Suprapubic skin (tissue), 4 donors: ENCODE data around the gene UCN3. TPM values are rescaled to one million over a fixed set of nuclear protein-coding genes. Genes with fewer than 3 reads are reported as not detected.
"Not testable (repeated sequence)": the region's sequence is repeated elsewhere in the genome, so short reads cannot be mapped to it uniquely, and the experiment has no call there.

Experiments used
- DNase-seq, 2 donors: peaks; one replicate each; pipeline ENCODE4 v3.0.0-alpha.2; 2019; ENCODE audit warnings: low spot score in 2 of 2
- H3K27ac ChIP-seq: fragments of 200-600 bp; sonication (generic); one replicate; pipeline ENCODE4 v1.5.1; 2019
- H3K27me3 ChIP-seq: fragments of 200-600 bp; sonication (generic); one replicate; pipeline ENCODE4 v1.5.1; 2019
- H3K36me3 ChIP-seq: fragments of 200-600 bp; sonication (generic); one replicate; pipeline ENCODE4 v1.5.1; 2019
- H3K4me1 ChIP-seq: fragments of 200-600 bp; sonication (generic); one replicate; pipeline ENCODE4 v1.5.1; 2019
- H3K4me3 ChIP-seq: fragments of 200-600 bp; sonication (generic); one replicate; pipeline ENCODE4 v1.5.1; 2019; ENCODE audit warnings: mild to moderate bottlenecking
- H3K9me3 ChIP-seq: fragments of 200-600 bp; sonication (generic); one replicate; pipeline ENCODE4 v1.5.1; 2019
- EP300 ChIP-seq: sonication (generic); formaldehyde crosslinking; IDR thresholded peaks from one replicate; pipeline ENCODE4 v1.6.1; 2017; ENCODE audit warnings: antibody characterized with exemption
- POLR2A ChIP-seq, 2 donors: fragments of 450-650 bp; IDR thresholded peaks; one replicate each; pipeline ENCODE4 v1.6.1; 2017; ENCODE audit warnings: antibody characterized with exemption in 2 of 2, mild to moderate bottlenecking in 2 of 2, moderate library complexity in 2 of 2
- POLR2AphosphoS5 ChIP-seq, 3 donors: sonication (generic); formaldehyde crosslinking; IDR thresholded peaks; one replicate each; pipeline ENCODE4 v1.6.1; 2017; ENCODE audit warnings: antibody characterized with exemption in 3 of 3
- WGBS: methylation state at CpG from one replicate; pipeline ENCODE4 v1.1.5; 2018; 5-methylcytosine and 5-hydroxymethylcytosine counted together
- total RNA-seq, 4 donors: library from RNA; depleted of rRNA; stranded (reverse); fragments of >200 nt; gene quantifications; one replicate each; pipeline ENCODE4 v1.1.0, GENCODE V29; 2016
- TF ChIP-seq, protein P1 (sequence below), 2 donors: fragments of 200-600 bp in 1 of 2; fragments of 450-650 bp in 1 of 2; sonication (generic) in 1 of 2; IDR thresholded peaks; one replicate each; pipeline ENCODE4 v1.5.1; 2016 to 2019; ENCODE audit warnings: antibody characterized with exemption in 2 of 2, mild to moderate bottlenecking in 1 of 2, moderate library complexity in 1 of 2

UCN3 gene
- total RNA-seq, 4 donors from 2014 or later = not detected

DNA sequence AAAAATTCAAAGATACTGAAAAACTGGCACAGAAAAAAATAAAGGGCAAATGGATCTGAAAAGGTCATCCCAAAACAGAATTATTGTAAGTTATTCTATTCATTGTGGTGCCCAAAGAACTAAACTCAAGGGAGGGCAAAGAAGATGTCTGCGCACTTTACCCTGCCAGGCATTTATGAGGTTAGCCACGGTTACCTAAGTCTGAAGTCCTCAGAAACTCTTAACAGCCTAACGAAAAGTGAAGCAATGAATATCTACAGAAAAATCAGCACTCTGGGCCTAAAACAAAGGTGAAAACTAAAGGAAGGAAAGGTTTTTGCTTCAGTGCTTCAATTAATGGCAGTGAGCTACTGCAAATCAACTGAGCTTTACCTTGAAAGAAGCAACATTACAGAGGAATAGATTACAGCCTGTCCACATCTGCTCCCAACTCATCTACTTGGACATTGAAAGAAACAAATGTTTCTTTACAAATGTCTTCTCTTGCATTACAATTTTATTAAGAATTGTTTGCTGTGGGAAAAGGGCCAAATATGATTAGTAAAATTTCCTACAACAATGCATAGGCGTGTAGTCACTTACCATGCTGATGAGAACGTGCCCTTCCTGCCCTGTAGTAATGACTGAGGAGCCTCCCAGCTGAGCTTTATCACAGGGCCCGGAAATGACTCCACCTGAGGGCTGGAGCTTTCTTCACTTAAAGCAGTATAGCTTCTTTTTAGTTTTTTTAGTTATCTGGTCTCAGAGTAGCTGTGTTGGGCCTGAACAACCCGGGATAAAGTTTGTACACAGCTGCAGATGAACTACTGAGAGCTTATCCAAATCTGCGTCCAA, 39.7 kb downstream of the UCN3 start, which contains the start of gene TUBAL3:
TSS of gene TUBAL3 (minus strand) at position 621 of the 834 bp plus-strand sequence. CDS start at position 585, 36 bp downstream.
- WGBS = 52% methylated on average over 8 of the region's 8 CpGs
- Histone ChIP-seq H3K4me3 (no peak within 1 kb of the TSS), H3K27ac (no peak within 1 kb of the TSS), H3K4me1 (no peaks in the 10 kb centered on the region), H3K9me3 (no peaks in the 10 kb centered on the region), H3K27me3 (no peaks in the 10 kb centered on the region), H3K36me3 (no peaks in the 10 kb centered on the region)
- no peak for TF ChIP-seq EP300
- no peak for TF ChIP-seq POLR2AphosphoS5 (IDR thresholded peaks at IDR 0.05)
- no peak for TF ChIP-seq POLR2A (IDR thresholded peaks at IDR 0.05)
- TF ChIP-seq, protein P1, sequence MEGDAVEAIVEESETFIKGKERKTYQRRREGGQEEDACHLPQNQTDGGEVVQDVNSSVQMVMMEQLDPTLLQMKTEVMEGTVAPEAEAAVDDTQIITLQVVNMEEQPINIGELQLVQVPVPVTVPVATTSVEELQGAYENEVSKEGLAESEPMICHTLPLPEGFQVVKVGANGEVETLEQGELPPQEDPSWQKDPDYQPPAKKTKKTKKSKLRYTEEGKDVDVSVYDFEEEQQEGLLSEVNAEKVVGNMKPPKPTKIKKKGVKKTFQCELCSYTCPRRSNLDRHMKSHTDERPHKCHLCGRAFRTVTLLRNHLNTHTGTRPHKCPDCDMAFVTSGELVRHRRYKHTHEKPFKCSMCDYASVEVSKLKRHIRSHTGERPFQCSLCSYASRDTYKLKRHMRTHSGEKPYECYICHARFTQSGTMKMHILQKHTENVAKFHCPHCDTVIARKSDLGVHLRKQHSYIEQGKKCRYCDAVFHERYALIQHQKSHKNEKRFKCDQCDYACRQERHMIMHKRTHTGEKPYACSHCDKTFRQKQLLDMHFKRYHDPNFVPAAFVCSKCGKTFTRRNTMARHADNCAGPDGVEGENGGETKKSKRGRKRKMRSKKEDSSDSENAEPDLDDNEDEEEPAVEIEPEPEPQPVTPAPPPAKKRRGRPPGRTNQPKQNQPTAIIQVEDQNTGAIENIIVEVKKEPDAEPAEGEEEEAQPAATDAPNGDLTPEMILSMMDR (IDR thresholded peaks at IDR 0.05) = no peak
- no peak for DNase-seq

DNA sequence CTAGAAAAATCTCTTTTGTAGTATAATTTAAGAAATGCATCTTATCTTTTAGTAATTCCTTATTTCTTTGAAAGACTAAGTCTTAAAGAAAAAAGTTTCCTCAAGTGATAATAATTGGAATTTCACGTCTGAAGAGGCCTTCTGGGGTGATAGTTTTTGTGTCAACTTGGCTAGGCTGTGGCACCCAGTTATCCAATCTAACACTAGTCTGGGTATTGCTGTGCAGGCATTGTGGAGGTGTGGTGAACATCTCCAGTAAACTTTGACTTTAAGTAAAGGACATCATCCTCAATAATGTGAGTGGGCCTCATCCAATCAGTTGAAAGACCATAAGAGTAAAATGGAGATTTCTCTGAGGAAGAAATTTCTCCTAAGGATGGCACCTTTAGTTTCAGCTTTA, 42.2 kb downstream of the UCN3 start:
- 76% methylated on average over 1 of the region's 1 CpG for WGBS

DNA sequence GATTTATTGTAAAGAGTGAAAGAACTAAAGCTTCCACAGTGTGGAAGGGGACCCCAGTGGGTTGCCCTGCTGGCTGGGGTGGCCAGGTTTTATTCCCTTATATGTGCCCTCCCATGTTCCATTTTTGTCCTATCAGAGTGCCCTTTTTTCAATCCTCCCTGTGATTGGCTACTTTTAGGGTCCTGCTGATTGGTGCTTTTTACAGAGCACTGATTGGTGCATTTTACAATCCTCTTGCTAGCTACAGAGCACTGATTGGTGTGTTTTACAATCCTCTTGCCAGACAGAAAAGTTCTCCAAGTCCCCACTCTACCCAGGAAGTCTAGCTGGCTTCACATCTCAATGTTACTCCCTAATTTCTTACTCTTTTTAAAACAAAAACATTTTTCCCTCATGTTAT, 46.0 kb downstream of the UCN3 start:
- H3K4me1 ChIP-seq = peaks cover 17% of the 10 kb centered on the region
- not testable (repeated sequence) for H3K27me3 ChIP-seq, H3K9me3 ChIP-seq, DNase-seq, H3K4me3 ChIP-seq, H3K36me3 ChIP-seq, H3K27ac ChIP-seq

More for the DNA sequence above, 42.2 kb downstream of the UCN3 start:
- Histone ChIP-seq H3K4me1 (peaks cover under 1% of the 10 kb centered on the region), H3K36me3 (no peaks in the 10 kb centered on the region), H3K4me3 (no peak overlapping the region), H3K9me3 (no peaks in the 10 kb centered on the region), H3K27me3 (no peaks in the 10 kb centered on the region), H3K27ac (no peak overlapping the region)
- no peak for TF ChIP-seq EP300
- no peak for TF ChIP-seq POLR2A (IDR thresholded peaks at IDR 0.05)
- TF ChIP-seq, protein P1 (IDR thresholded peaks at IDR 0.05) = no peak
- TF ChIP-seq POLR2AphosphoS5 (IDR thresholded peaks at IDR 0.05) = no peak
- no peak for DNase-seq

DNA sequence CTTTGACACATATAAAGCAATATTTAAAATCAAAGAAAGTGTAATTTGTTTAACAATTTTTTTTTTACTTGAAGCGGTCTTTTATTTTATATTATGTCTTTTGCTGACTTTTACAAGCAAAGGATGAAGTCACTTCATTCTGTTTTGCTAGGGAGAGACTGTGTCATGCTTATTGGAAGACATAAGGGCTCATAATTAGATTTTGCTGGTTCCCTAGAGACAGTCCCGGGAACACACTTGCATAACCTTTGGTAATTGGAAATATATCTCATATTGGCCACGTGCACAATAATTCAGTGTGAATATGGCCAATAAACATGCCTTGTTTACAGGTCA, 47.1 kb downstream of the UCN3 start:
- peak overlapping the region; percentile 78 for H3K4me3 ChIP-seq
- no peak for DNase-seq
- H3K27me3 ChIP-seq = no peaks in the 10 kb centered on the region
- H3K27ac ChIP-seq = peak overlapping the region; percentile 89
- no peaks in the 10 kb centered on the region for H3K36me3 ChIP-seq
- peaks cover 17% of the 10 kb centered on the region for H3K4me1 ChIP-seq
- no peak for TF ChIP-seq EP300
- no peak for TF ChIP-seq POLR2A (IDR thresholded peaks at IDR 0.05)
- no peak for TF ChIP-seq POLR2AphosphoS5 (IDR thresholded peaks at IDR 0.05)
- TF ChIP-seq, protein P1 (IDR thresholded peaks at IDR 0.05) = no peak
- no peaks in the 10 kb centered on the region for H3K9me3 ChIP-seq
- 28% methylated on average over 3 of the region's 3 CpGs for WGBS

DNA sequence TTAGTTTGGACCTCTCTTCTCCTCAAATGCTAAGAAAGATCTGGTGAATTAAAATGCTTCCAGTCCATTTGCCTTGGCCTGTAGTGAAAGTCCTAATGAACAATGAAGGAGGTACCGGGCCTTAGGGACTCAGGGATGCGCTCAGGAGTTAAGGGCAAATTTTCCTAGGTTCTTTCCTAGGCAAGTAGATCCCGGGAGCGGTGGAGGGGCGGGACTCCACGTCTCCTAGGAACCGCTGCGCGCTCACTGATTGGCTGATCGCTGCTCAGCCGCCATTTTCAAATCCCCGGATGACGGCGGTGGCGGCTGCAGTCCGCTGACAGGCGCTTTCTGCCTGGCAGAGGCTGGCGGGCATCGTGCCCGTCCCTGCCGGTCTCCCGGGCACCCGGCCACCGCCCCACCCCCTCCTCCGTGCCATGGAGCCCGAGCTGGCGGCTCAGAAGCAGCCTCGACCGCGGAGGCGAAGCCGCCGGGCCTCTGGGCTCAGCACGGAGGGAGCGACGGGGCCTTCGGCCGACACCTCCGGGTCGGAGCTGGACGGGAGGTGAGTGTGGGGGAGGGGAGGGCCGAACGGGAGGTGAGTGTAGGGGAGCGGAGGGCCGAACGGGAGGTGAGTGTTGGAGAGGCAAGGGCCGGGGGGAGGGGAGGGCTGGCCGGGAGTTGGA, 47.6 kb downstream of the UCN3 start, which contains the start of gene NET1:
TSS of gene NET1 (plus strand) at position 281 of the 665 bp plus-strand sequence. CDS start at position 417, 136 bp downstream.
- peak within 1 kb of the TSS; percentile 89 for H3K27ac ChIP-seq
- peak within 1 kb of the TSS; percentile 78 for H3K4me3 ChIP-seq
- TF ChIP-seq, protein P1 (IDR thresholded peaks at IDR 0.05) = no peak
- TF ChIP-seq POLR2AphosphoS5 (IDR thresholded peaks at IDR 0.05) (peak in 1 of 3 donors; percentile 26), POLR2A (IDR thresholded peaks at IDR 0.05) (no peak), EP300 (no peak)
- H3K9me3 ChIP-seq = no peaks in the 10 kb centered on the region
- DNase-seq = peak; percentile 93 to 96
- no peaks in the 10 kb centered on the region for H3K27me3 ChIP-seq
- 0% methylated on average over 23 of the region's 48 CpGs for WGBS
- H3K4me1 ChIP-seq = peaks cover 17% of the 10 kb centered on the region
- H3K36me3 ChIP-seq = no peaks in the 10 kb centered on the region
